ENCODE results near the gene ROBO2. TPM values are rescaled to one million over a fixed set of nuclear protein-coding genes. Genes with fewer than 3 reads are reported as not detected.

ROBO2 gene
- total RNA-seq, 1 experiment from 2014 or later, result not detected

- Histone ChIP-seq H3K4me2 (ENCODE audit: low read length) (no peak overlapping the region), H3K4me1 (ENCODE audit: control insufficient read depth in 1 of 2, insufficient read depth in 2 of 2, low read length in 2 of 2) (no peaks in the 10 kb centered on the region), H3K9ac (ENCODE audit: low read length) (no peak overlapping the region), H3K79me2 (ENCODE audit: insufficient read depth, low read length) (no peaks in the 10 kb centered on the region), H4K20me1 (ENCODE audit: insufficient read depth) (no peaks in the 10 kb centered on the region), H3K36me3 (ENCODE audit: control insufficient read depth in 1 of 2, insufficient read depth in 2 of 2, low read length in 2 of 2) (no peaks in the 10 kb centered on the region), H2AFZ (ENCODE audit: low read depth, low read length, poor library complexity, severe bottlenecking) (no peak overlapping the region), H3K9me2 (ENCODE audit: insufficient read depth) (no peaks in the 10 kb centered on the region), H3K27me3 (ENCODE audit: insufficient read depth, low read length) (no peaks in the 10 kb centered on the region), H3K9me3 (ENCODE audit: control insufficient read depth in 1 of 2, insufficient read depth in 1 of 2, low read depth in 1 of 2, low read length in 2 of 2) (peaks cover 4 to 14% of the 10 kb centered on the region in 2 experiments; a peak in 2 of 4 replicates), H3K27ac (ENCODE audit: low read depth, low read length) (no peak overlapping the region), H3K4me3 (replicated peaks in 1 of 2; ENCODE audit: low read depth in 1 of 2, low read length in 2 of 2) (no peak overlapping the region)
- ATAC-seq (no peak), DNase-seq (ENCODE audit: low read depth, low spot score) (no peak)
- CTCF ChIA-PET, result no interaction called here
- BruUV-seq (replicated peaks), result no TSS peak
- TF ChIP-seq EGR1 (IDR thresholded peaks at IDR 0.05; ENCODE audit: low read depth), result no peak
- no peak for TF ChIP-seq MAX (IDR thresholded peaks at IDR 0.05)
- TF ChIP-seq RAD21 (IDR thresholded peaks at IDR 0.05; ENCODE audit: low read depth), result no peak
- TF ChIP-seq POLR2AphosphoS5 (IDR thresholded peaks at IDR 0.05; ENCODE audit: low read depth, low read length), result no peak
- no peak for TF ChIP-seq CEBPB (IDR thresholded peaks at IDR 0.05; ENCODE audit: low read depth)
- no peak for TF ChIP-seq ZNF274 (IDR thresholded peaks at IDR 0.05; ENCODE audit: low read depth, low read length)
- TF ChIP-seq, protein P1, sequence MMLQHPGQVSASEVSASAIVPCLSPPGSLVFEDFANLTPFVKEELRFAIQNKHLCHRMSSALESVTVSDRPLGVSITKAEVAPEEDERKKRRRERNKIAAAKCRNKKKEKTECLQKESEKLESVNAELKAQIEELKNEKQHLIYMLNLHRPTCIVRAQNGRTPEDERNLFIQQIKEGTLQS (IDR thresholded peaks at IDR 0.05), result no peak
- no peak for TF ChIP-seq POLR2A (IDR thresholded peaks at IDR 0.05; ENCODE audit: borderline replicate concordance, extremely low read depth, insufficient read depth, insufficient read length)
- no peak for TF ChIP-seq ZFX (IDR thresholded peaks at IDR 0.05)
- TF ChIP-seq SP1 (IDR thresholded peaks at IDR 0.05; ENCODE audit: low read depth), result no peak
- no peak for TF ChIP-seq TCF7L2 (IDR thresholded peaks at IDR 0.05; ENCODE audit: borderline replicate concordance, extremely low read depth, insufficient read depth, insufficient read length)
- no peak for TF ChIP-seq FOSL1 (IDR thresholded peaks at IDR 0.05; ENCODE audit: low read depth)
- TF ChIP-seq REST (IDR thresholded peaks at IDR 0.05; ENCODE audit: low read depth), result no peak
- TF ChIP-seq EZH2 (IDR thresholded peaks at IDR 0.05), result no peak
- TF ChIP-seq SIN3A (IDR thresholded peaks at IDR 0.05; ENCODE audit: low read depth), result no peak
- TF ChIP-seq CTCF (IDR thresholded peaks at IDR 0.05 in 2 of 3, conservative IDR thresholded peaks at IDR 0.05 in 1 of 3; ENCODE audit: borderline replicate concordance in 1 of 3, insufficient read depth in 1 of 3, low read depth in 2 of 3, low read length in 2 of 3), result no peak
- TF ChIP-seq, protein P2, sequence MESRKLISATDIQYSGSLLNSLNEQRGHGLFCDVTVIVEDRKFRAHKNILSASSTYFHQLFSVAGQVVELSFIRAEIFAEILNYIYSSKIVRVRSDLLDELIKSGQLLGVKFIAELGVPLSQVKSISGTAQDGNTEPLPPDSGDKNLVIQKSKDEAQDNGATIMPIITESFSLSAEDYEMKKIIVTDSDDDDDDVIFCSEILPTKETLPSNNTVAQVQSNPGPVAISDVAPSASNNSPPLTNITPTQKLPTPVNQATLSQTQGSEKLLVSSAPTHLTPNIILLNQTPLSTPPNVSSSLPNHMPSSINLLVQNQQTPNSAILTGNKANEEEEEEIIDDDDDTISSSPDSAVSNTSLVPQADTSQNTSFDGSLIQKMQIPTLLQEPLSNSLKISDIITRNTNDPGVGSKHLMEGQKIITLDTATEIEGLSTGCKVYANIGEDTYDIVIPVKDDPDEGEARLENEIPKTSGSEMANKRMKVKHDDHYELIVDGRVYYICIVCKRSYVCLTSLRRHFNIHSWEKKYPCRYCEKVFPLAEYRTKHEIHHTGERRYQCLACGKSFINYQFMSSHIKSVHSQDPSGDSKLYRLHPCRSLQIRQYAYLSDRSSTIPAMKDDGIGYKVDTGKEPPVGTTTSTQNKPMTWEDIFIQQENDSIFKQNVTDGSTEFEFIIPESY (IDR thresholded peaks at IDR 0.05; ENCODE audit: extremely low read depth, insufficient replicate concordance, low read length), result no peak
- no peak for TF ChIP-seq CBX3 (IDR thresholded peaks at IDR 0.05; ENCODE audit: low read depth)
- TF ChIP-seq YY1 (IDR thresholded peaks at IDR 0.05; ENCODE audit: extremely low read depth, insufficient replicate concordance, low read depth, low read length), result no peak
- TF ChIP-seq JUND (IDR thresholded peaks at IDR 0.05), result no peak
- intact Hi-C loops (cut with micrococcal nuclease), result no loop called here
- POLR2A ChIA-PET, result no interaction called here
- RAD21 ChIA-PET (ENCODE audit: low non-redundant PET in 1 of 2, low total read pairs in 2 of 2, uncharacterized antibody in 2 of 2, unreplicated experiment in 2 of 2), result no interaction called here
Measured at GRCh38 chr3:77203851-77204250, 164.0 kb downstream of the ROBO2 start.

Measured in HCT116 (cell line).